ENCODE measurements around the gene STXBP5.

STXBP5 gene

GRCh38 chr6:147212622-147213021 is 8.4 kb downstream of the STXBP5 start:
- DNase-seq, result no peak

GRCh38 chr6:147213772-147214171 is 9.6 kb downstream of the STXBP5 start:
- no peak for DNase-seq

GRCh38 chr6:147214248-147215227 is 10.3 kb downstream of the STXBP5 start:
- DNase-seq, result no peak

GRCh38 chr6:147216915-147217314 is 12.7 kb downstream of the STXBP5 start:
- no peak for DNase-seq

- DNase-seq, result no peak
Observed at GRCh38 chr6:147217840-147218404, 13.7 kb downstream of the STXBP5 start.

- no peak for DNase-seq
Observed at GRCh38 chr6:147218797-147219196, 14.6 kb downstream of the STXBP5 start.

GRCh38 chr6:147219463-147219862 is 15.2 kb downstream of the STXBP5 start:
- no peak for DNase-seq

- DNase-seq, result no peak
Observed at GRCh38 chr6:147220345-147220744, 16.1 kb downstream of the STXBP5 start.

GRCh38 chr6:147221739-147222138 is 17.5 kb downstream of the STXBP5 start:
- DNase-seq, result no peak

- DNase-seq, result peak in 1 of 2 donors; percentile 32
Observed at GRCh38 chr6:147222160-147222838, 18.1 kb downstream of the STXBP5 start.

- DNase-seq, result no peak
Observed at GRCh38 chr6:147223736-147224135, 19.5 kb downstream of the STXBP5 start.

GRCh38 chr6:147226163-147226724 is 22.0 kb downstream of the STXBP5 start:
- DNase-seq, result no peak

GRCh38 chr6:147226877-147227276 is 22.7 kb downstream of the STXBP5 start:
- DNase-seq, result no peak

GRCh38 chr6:147227770-147228320 is 23.6 kb downstream of the STXBP5 start:
- DNase-seq, result no peak

GRCh38 chr6:147231589-147231988 is 27.4 kb downstream of the STXBP5 start:
- no peak for DNase-seq

GRCh38 chr6:147234685-147235084 is 30.5 kb downstream of the STXBP5 start:
- DNase-seq, result no peak

- DNase-seq, result no peak
Observed at GRCh38 chr6:147238164-147238563, 33.9 kb downstream of the STXBP5 start.

GRCh38 chr6:147238906-147239305 is 34.7 kb downstream of the STXBP5 start:
- DNase-seq, result no peak

- DNase-seq, result no peak
Observed at GRCh38 chr6:147244832-147245231, 40.6 kb downstream of the STXBP5 start.

GRCh38 chr6:147245693-147246092 is 41.5 kb downstream of the STXBP5 start:
- DNase-seq, result no peak

- DNase-seq, result no peak
Observed at GRCh38 chr6:147246853-147247635, 42.8 kb downstream of the STXBP5 start.

GRCh38 chr6:147248859-147249258 is 44.6 kb downstream of the STXBP5 start:
- DNase-seq, result no peak

Data from inflammatory macrophage treated with lipopolysaccharide for 1 hour (primary cell).